Measurements from ENCODE around the gene AGPS. TPM values are rescaled to one million over a fixed set of nuclear protein-coding genes. Genes with fewer than 3 reads are reported as not detected.
"Not testable (repeated sequence)": the region's sequence is repeated elsewhere in the genome, so short reads cannot be mapped to it uniquely, and the experiment has no call there.

AGPS gene
- total RNA-seq, 1 donor from 2014 or later: 64.6 TPM

DNA sequence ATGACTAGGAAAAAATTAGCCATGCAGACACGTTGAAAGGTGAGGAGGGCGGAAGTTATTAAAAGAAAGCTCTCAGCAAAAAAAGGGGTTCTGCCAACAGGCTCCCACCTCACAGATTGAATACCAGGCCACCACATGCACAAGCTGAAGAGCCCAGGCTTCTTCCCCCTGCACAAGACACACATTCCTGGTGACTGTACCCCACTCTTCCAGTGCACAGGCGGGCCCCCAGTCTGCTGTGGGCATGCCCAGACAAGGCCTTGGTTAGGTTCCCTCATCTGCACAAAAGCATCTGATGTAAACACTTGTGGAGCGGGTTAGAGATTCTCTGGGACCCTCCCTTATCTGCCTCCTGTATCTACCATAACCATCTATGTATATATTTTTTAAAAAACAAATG lies 81.7 kb downstream of the AGPS start:
- DNase-seq: no peak

DNA sequence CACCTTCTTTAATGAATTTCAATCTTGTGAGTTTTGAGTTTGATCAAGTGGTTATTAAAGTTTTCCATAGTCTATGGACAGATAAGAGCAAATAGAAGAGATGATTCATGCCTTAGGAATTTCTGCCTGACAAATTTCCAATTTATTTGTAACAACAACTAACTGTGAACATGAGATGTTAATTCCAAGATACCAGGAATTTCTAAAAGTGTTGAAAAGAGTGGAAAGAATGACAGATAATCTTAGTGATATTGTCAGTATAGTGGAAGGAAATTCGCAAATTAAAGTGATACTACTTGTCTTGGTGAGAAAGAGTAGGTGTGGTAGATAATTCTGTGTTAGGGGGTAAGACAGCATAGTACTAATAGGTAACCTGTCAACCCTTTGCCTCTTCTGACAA lies 82.4 kb downstream of the AGPS start:
- DNase-seq: no peak

DNA sequence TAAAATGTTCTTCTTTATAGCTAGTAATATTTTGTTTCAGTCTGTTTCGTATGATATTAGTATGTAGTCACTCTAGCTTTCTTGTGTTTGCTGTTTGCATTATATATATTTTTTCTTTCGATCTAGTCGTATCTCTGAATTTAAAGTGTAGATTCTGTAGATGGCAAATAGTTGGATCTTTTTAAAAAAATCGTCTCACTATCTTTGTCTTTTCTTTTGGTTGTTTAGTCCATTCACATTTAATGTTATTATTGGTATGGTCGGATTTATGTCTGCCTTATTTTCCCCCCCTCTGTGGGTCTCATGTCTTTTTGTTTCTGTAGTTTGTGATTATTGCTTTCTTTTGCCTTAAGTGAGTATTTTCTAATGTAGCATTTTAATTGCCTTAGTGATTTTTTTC lies 84.3 kb downstream of the AGPS start:
- no peak for DNase-seq

DNA sequence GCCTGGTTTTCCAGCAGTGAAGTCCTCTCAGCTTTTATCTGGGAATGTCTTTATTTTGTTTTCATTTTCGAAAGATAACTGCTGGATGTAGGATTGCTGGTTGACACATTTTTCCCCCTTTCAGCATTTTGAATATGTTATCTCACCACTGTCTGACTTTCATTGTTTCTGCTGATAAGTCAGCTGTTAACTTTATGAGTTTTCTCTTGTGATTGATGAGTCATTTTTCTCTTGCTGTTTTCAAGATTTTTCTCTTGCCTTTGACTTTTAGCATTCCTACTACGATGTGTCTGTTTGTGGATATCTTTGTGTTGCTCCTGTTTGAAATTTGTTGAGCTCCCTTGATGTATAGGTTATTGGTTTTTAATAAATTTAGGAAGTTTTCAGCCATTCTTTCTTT lies 85.5 kb downstream of the AGPS start:
- no peak for DNase-seq

DNA sequence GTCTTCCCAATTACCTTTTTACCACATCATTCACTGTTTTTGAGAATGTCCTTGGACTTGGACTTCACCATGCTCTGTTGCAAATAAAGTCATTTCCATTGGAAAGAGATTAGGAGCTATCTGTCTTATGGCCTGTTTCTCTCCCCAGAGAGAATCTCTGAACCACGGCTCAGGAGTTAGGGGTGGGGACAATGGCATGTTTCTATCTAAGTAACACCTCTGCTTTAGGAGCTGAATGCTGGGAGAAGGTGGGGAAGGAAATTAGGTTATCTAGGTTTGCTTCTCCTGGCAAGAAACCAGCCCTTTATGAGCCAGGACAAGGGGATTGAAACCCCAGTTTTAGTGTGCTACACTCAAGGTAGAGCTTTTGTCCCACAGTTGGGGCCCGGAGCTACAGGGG lies 86.3 kb downstream of the AGPS start:
- no peak for DNase-seq

DNA sequence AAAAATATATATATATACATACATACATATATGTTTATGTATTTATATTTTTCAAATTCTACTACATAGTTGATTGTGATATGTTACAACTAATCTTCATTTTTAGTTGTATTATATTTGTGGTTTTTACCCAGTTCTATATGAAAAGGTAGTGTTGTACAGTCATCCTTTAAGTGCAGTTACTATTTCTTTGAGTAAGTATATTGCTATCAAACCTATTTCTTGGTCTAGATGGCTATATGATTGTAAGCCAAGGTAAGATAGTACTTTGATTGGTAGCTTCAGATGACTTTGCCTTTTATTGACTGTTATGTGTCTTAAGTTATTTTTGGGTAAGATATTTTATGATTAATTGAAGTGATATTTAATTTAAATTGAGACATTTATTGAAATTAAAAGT lies 89.6 kb downstream of the AGPS start:
- no peak for DNase-seq

DNA sequence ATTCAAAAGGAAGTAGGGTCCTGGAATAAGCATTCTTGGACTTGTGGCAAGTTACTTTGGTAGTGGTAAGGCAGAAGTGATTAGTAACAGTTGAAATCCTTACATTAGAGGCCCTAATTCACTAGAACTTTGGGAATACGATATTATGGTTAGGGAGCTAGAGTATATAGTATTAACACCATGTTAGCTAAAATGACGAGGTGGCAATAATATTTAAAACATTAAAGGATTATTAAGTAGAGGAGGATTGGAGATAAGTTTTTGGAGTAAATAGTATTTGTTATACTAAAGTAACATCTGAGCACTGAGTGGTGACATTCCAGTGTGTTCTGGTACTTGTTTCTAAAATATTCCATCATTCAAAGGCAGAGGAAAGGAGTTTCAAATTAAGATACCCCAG lies 91.0 kb downstream of the AGPS start:
- no peak for DNase-seq

DNA sequence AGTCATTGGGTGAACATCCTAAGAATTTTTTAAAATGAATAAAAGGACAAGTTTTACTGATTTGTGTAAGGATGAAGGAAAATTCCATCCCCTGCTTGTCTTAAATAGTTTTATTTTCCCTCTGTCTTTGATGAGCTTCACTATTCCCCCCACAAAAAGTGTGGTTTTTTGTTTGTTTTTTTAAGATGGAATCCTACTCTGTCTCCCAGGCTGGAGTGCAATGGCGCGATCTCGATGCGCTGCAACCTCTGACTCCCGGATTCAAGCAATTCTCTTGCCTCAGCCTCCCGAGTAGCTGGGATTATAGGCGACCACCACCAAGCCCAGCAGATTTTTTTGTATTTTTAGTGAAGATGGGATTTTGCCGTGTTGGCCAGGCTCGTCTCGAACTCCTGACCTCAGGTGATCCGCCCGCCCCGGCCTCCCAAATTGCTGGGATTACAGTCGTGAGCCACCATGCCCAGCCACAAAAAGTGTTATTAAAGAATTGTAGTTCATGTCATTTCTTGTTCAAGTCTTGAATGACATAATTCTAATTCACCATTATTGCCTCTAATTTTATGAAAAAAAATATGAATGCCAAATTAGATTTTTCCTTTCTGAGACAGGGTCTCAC lies 91.7 kb downstream of the AGPS start:
- DNase-seq: no peak

DNA sequence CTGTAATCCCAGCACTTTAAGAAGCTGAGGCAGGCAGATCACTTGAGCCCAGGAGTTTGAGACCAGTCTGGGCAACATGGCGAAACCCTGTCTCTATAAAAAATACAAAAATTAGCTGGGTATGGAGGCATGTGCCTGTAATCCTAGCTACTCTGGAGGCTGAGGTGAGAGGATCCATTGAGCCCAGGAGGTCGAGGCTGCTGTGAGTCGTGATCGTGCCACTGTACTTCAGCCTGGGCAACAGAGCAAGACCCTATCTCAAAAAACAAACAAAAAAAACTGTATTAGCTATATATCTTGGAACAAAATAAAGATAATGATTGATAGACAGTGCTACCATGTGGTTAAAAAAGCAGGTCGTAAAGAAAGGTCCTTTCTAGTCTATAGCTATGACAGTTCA lies 93.1 kb downstream of the AGPS start:
- not testable (repeated sequence) for DNase-seq

DNA sequence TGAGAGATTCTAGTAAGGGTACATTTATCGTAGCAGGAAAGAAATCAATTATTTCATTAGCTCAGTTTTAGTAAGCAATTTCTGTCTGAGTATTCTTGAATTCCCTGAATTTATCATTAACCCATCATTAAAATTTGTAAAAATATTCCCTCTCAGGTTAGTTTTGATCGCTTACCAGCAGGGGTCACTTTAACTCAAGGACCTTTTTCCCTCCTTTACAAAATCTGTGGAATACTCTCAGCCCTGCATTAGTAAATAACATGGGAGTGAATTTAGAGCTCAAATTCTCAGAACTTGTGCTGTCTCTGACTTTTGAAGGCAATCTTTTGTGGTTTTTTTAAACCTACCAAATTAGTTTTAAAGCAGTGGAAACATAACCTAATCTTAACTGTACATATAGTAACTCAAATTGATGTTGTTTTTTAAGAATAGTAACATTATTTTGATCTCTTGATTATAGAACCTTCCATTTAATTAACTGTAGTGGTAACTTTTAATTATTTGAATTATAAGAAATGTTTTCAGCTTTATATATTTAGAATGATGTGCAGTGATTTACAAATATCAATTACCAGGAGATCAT lies 97.2 kb downstream of the AGPS start:
- peak; percentile 81 for DNase-seq

DNA sequence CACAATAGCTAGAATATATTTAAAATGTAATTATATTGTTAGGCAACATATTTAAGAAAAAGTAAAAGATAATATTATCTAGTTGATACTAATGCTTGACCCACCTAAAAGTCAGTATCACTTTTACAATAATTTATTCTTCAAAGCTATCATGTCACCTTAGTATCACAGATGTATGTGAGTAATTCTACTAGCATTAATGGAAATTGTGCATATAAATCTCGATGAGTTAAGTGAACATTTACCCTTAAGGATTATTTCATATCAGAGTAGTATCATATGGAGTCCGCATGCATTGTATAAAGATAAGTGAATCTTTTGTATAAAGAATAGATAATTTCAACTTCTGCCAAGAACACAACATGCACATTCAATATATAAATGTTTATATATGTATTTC lies 103.4 kb downstream of the AGPS start:
- DNase-seq: no peak

DNA sequence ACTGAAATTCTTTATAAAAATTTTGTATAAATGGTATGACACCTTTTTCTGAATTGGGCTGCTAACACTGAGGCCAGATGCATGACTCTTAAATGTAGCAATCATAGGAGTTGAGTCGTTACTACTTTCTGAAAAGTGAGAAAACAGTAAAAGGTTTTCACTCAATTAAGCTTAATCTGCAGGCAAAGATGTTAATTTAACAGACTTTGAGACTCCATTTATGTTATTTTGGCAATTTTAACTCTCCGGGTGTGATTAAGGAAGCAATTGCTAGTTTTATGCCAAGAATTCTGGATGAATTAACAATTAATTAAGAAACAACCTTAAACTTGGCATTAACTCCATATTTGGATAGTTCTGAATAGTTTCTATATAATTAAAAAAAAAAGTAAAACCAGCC lies 104.3 kb downstream of the AGPS start:
- DNase-seq: no peak

DNA sequence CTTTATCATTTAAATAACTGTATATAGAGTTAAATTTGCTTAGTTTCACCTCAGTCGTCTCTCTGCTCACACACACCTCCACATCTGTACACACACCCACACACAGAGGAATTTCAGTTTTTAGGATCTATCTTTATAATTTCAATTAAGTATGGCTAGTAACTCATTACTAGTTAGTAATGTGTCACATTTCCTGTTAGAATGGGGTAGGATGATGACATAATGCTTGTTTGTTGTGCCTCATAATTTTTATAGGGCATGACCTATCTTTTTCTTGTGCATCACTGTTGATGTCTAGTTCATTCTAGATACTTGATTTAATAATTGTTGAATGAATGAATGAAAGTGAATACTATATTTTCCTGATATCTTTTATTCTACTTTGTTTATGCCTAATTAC lies 108.6 kb downstream of the AGPS start:
- DNase-seq: no peak

DNA sequence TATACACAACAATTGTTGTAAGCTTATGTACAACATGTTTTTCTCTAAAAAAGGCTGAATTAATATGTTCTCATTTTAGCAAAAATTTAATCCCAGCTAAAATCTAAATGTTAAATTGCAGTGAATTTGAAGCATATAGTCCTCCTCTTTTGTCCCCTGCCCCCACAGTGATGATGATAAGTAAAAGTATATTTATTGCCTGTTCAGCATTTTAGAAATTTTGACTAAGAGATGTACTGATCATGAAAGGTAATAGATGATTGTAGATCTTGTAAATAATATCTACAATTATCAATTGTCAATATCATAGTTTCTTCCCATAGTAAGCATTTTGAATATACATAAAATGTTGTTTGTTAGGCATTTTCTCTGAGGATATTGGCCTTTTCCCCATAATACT lies 113.9 kb downstream of the AGPS start:
- DNase-seq: no peak

DNA sequence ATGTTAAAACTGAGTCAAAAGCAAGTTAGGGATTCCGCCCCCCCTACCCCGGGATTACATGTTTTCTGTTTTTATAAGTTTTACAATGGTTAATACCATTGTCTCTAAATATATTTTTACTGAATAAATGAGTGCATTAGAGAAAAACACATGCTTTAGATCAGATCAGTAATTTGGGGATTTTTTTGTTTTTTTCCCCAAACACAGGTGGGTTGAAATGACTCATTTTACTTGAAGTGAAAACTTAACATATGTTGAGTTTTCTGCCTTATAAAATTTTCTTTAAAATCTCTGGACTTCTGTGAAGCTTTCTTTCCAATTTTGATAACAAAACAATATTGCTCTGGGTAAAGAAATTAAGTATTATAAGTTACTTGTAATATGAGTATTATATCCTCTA lies 114.4 kb downstream of the AGPS start:
- DNase-seq: no peak

DNA sequence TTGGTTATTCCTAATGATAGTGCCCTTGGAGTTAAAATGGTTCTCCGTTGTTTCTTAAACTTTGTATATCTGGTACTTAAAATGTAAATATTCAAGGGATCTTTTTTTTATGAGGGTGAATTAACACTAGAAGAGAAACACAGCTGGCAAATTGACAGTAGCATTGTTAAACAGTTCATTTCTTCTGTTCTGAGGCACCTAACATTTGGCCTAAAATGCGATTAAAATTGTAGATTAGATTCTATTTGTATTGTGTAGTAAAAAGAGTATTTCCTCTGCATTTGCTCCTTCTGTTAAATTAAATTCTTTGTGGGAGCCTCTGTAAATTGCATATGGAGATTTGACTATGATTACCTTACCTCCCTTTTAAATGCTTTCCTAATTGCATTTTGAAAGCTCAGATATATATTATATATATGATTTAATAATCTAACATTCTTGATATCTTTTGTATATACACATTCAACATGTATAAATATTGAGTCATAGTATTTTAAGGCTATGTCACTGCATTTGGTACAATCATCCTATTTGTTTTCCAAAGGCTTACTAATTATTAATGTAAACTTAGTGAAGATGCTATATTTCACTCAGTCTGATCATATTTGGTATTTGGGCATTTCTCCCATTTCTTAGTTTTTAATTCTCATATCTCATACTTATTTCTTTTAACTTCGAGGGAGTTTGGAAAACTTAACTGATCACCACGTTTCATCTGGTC lies 124.4 kb downstream of the AGPS start:
- no peak for DNase-seq

DNA sequence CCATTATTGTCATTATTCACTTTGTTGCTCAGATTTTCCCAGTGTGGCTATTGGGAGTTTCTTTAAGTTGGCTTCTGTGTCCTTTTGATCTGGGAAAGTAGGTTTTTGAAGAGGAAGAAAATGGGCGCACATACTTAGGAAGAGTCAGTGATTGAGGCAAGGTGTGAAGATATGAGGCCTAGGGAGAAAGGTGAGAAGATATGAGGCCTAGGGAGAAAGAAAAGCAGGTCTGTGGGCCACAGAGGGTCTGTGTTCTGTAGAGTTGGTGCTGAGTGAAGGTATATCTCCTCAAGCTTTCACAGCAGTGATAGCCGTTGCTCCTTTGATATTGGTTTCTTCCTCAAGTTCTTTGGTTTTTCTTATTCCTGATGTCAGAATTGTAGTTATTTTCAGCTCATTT lies 126.2 kb downstream of the AGPS start:
- no peak for DNase-seq

DNA sequence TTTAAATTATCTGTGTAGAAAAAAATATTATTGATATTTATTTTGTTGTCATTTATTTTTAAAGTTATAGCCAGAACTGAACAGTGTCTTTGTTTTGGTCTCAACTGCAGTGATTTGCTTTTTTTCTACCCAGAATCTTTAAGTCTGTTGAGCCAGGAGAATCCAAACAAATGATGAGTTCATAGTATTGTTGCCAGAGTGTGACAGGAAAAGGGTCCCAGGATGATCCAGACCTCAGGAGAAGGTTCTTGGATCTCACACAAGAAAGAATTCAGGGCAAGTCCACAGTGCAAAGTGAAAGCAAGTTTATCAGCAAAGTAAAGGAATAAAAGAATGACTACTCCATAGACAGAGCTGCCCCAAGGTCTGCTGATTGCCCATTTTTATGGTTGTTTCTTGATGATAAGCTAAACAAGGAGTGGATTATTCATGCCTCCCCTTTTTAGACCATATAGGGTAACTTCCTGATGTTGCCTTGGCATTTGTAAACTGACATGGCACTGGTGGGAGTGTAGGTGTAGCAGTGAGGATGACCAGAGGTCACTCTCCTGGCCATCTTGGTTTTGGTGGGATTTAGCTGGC lies 127.1 kb downstream of the AGPS start:
- peak; percentile 26 for DNase-seq

DNA sequence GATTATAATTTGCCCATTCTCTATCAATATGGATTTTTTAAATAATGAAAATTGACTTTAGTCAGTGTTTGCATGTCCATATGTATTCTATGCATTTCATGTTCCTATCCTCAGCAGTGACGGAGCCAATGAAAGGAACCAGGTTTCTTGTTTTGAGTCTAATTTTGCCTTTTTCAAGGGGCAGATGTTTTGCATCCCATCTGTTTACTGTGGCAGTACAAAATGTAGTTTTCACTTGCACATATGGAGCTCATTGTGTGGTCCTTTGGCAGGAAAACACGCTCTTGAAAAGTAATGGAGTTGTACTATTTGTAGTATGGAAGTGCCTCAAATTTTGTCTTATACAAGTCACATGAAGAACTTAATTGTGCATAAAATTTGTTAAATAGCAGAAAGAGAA lies 127.8 kb downstream of the AGPS start:
- DNase-seq: peak; percentile 83

DNA sequence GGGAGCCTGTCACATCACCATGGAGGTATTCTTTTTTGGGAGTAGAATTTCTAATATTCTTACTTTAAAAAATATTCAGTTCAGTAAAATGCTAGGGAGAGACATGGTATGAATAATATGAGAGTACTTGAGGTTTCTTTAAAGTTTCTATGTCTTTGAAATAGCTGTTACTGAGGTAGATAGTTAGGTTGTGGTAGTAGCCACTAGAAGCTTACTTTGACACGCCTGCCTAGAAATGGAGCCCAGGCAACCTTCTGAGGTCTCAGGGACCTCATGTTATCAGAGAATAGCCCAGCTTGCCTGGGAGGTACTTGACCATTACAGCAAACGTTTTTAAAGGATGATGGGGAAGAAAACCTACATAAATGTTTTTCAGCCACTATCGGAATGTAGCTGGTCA lies 131.2 kb downstream of the AGPS start:
- DNase-seq: no peak

DNA sequence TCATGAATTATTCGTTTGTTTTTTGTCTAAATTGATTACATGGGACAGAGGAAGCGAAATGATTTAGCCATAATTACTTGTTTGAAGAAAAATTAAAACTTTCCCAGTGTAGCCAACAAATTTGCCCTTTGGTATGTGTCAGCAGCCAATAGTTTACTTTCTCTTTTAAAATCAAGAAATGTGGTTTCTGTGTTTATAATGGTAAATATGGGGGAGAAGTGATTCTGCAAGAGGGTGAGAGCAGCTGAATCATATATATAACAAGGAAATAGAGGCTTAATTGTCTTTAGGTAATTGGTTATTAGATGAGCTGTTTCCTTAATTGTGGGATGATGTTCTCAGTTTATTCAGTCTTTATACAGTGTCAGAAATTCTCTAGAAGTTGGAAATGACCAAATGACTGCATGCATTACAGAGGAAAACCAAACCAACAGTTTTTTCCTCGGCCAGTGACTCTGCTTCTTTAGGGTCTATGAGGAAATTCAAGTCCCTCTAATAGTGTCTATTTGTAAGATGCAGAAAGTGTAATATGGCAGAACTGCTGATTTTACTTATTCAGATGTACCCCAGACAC lies 132.9 kb downstream of the AGPS start:
- DNase-seq: no peak

DNA sequence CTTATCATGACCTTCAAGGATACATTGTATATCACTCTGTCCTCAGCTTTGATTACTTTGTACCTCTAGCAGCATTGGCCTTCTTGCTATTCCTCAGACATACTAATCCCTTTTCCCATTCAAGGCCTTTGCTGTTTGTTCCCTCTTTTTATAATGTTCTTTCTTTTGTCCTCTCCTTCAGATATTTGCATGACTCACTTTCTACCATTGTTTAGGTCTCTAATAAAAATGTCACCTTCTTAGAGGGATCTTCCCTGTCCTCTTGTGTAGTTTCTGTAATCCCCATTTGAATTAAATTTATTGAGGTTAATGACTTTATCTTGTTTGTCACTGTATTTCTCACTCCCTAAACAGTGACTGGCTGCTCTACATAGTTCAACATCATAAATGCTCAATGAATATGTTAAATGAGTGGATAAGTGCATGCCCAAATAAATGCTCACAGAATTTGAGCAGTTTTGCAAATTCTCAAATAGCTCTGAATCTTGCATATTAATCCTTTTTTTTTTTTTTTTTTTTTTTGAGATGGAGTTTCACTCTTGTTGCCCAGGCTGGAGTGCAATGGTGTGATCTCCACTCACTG lies 135.9 kb downstream of the AGPS start:
- no peak for DNase-seq

DNA sequence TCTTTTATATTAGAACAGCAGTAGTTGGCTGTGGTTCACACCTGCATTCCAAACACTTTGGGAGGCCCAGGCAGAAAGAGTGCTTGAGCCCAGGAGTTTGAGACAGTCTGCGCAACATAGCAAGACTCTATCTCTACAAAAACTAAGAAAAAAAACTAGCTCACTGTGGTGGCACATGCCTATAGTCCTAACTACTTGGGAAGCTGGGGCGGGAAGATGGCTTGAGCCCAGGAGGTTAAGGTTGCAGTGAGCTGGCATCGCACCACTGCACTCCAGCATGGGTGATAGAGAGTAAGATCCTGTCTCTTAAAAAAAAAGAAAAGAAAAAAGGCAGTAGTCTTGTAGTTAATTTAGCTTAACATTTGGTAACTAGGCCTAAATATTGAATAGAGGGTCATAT lies 136.6 kb downstream of the AGPS start:
- no peak for DNase-seq
